HCT116 (cell line): Measurements from ENCODE around the gene AKT1. TPM values are rescaled to one million over a fixed set of nuclear protein-coding genes. Genes with fewer than 3 reads are reported as not detected.

Source experiments
- ATAC-seq: fragments of 200-7000 bp; cut with Tn5 transposase; 2 replicates; pipeline ENCODE4 v1.9.1; 2020; ENCODE audit warnings: mild to moderate bottlenecking, moderate library complexity
- BruUV-seq: library from RNA; stranded (reverse); fragments of 400-500 nt; replicated peaks from 2 replicates; lab custom pipeline; 2021; lab: Mats Ljungman, UMichigan
- CTCF ChIA-PET: fragments of 300-600 bp; sonication (Branson Sonifier 250); formaldehyde crosslinking; loops from one replicate; lab custom pipeline; 2021; ENCODE audit warnings: antibody characterized with exemption; lab: Charles Lee
- POLR2A ChIA-PET: fragments of 300-600, 350-600 bp; sonication (Branson Sonifier 250); formaldehyde crosslinking; loops from one replicate; lab custom pipeline; 2021; ENCODE audit warnings: antibody characterized with exemption; lab: Charles Lee
- RAD21 ChIA-PET, 2 experiments: fragments of 300-600 bp; sonication (Branson Sonifier 250); formaldehyde crosslinking; loops; one replicate each; lab custom pipeline; 2023; ENCODE audit warnings: low total read pairs in 2 of 2; ENCODE audit not compliant: uncharacterized antibody in 2 of 2, unreplicated experiment in 2 of 2, low non-redundant PET in 1 of 2; lab: Charles Lee
- DNase-seq: peaks from one replicate; pipeline ENCODE4 v3.0.0-alpha.2; 2010; ENCODE audit warnings: low read depth, low spot score
- H2AFZ ChIP-seq: fragments of 200-600 bp; shearing (Covaris generic), sonication (generic); 2 replicates; pipeline ENCODE4 v1.6.1; 2017; ENCODE audit warnings: low read depth, mixed run types, mixed read lengths, antibody characterized with exemption, low read length; ENCODE audit not compliant: poor library complexity, severe bottlenecking
- H3K27ac ChIP-seq: 2 replicates; pipeline ENCODE4 v1.5.1; 2012; ENCODE audit warnings: low read depth, low read length
- H3K27me3 ChIP-seq: fragments of 200-600 bp; sonication (generic); 2 replicates; pipeline ENCODE4 v1.6.1; 2016; ENCODE audit warnings: mixed run types, low read length, mixed read lengths; ENCODE audit not compliant: insufficient read depth
- H3K36me3 ChIP-seq, 2 experiments: fragments of 200-500 bp in 1 of 2; fragments of 200-600 bp in 1 of 2; sonication (Bioruptor generic) in 1 of 2; sonication (generic) in 1 of 2; 2 replicates each; pipeline versions ENCODE4 v1.5.1 to v1.6.1; 2014 to 2016; ENCODE audit warnings: low read length in 2 of 2, inconsistent platforms in 1 of 2, mixed read lengths in 1 of 2, mixed run types in 1 of 2; ENCODE audit not compliant: insufficient read depth in 2 of 2, control insufficient read depth in 1 of 2
- H3K4me1 ChIP-seq, 2 experiments: fragments of 200-600 bp in 1 of 2; sonication (generic) in 1 of 2; 2 replicates each; pipeline versions ENCODE4 v1.5.1 to v1.6.1; 2012 to 2017; ENCODE audit warnings: low read length in 2 of 2, inconsistent platforms in 1 of 2, mild to moderate bottlenecking in 1 of 2, mixed read lengths in 1 of 2, mixed run types in 1 of 2, moderate library complexity in 1 of 2; ENCODE audit not compliant: insufficient read depth in 2 of 2, control insufficient read depth in 1 of 2
- H3K4me2 ChIP-seq: fragments of 200-600 bp; sonication (generic); 2 replicates; pipeline ENCODE4 v1.6.1; 2017; ENCODE audit warnings: mixed run types, low read length, mixed read lengths
- H3K4me3 ChIP-seq, 2 experiments: fragments of 200-600 bp in 1 of 2; sonication (generic) in 1 of 2; replicated peaks in 1 of 2; 2 replicates each; pipeline ENCODE4 v1.5.1; 2011 to 2016; ENCODE audit warnings: low read length in 2 of 2, control low read depth in 1 of 2, low read depth in 1 of 2, mild to moderate bottlenecking in 1 of 2, mixed read lengths in 1 of 2, mixed run types in 1 of 2
- H3K79me2 ChIP-seq: fragments of 200-600 bp; sonication (generic); 2 replicates; pipeline ENCODE4 v1.6.1; 2017; ENCODE audit warnings: mild to moderate bottlenecking, mixed run types, low read length, moderate library complexity, mixed read lengths; ENCODE audit not compliant: insufficient read depth
- H3K9ac ChIP-seq: fragments of 200-600 bp; sonication (generic); 2 replicates; pipeline ENCODE4 v1.6.1; 2016; ENCODE audit warnings: low read length, mixed read lengths
- H3K9me2 ChIP-seq: fragments of 200-600 bp; sonication (generic), shearing (Covaris generic); 2 replicates; pipeline ENCODE4 v1.6.1; 2017; ENCODE audit warnings: mixed run types, mild to moderate bottlenecking, moderate library complexity; ENCODE audit not compliant: insufficient read depth
- H3K9me3 ChIP-seq, 2 experiments: fragments of 200-500 bp in 1 of 2; fragments of 200-600 bp in 1 of 2; sonication (Bioruptor generic) in 1 of 2; sonication (generic) in 1 of 2; 2 replicates each; pipeline ENCODE4 v1.6.1; 2014 to 2017; ENCODE audit warnings: low read length in 2 of 2, mixed read lengths in 2 of 2, inconsistent platforms in 1 of 2, low read depth in 1 of 2, mild to moderate bottlenecking in 1 of 2, mixed run types in 1 of 2, moderate library complexity in 1 of 2; ENCODE audit not compliant: control insufficient read depth in 1 of 2, insufficient read depth in 1 of 2
- H4K20me1 ChIP-seq: fragments of 200-600 bp; sonication (generic), shearing (Covaris generic); 2 replicates; pipeline ENCODE4 v1.6.1; 2017; ENCODE audit warnings: mixed run types, mild to moderate bottlenecking, moderate library complexity; ENCODE audit not compliant: insufficient read depth
- CBX3 ChIP-seq: IDR thresholded peaks from 2 replicates; pipeline ENCODE4 v1.6.1; 2012; ENCODE audit warnings: low read depth
- CEBPB ChIP-seq: IDR thresholded peaks from 2 replicates; pipeline ENCODE4 v1.6.1; 2012; ENCODE audit warnings: low read depth
- CTCF ChIP-seq, 3 experiments: fragments of 200-600 bp in 1 of 3; sonication (generic) in 1 of 3; IDR thresholded peaks in 2 of 3; conservative IDR thresholded peaks in 1 of 3; 2 replicates each; pipeline ENCODE4 v1.5.1; 2012 to 2017; ENCODE audit warnings: low read depth in 2 of 3, low read length in 2 of 3, antibody characterized with exemption in 1 of 3, borderline replicate concordance in 1 of 3, control low read depth in 1 of 3, mild to moderate bottlenecking in 1 of 3, mixed read lengths in 1 of 3, mixed run types in 1 of 3, moderate library complexity in 1 of 3; ENCODE audit not compliant: insufficient read depth in 1 of 3
- EGR1 ChIP-seq: IDR thresholded peaks from 2 replicates; pipeline ENCODE4 v1.6.1; 2012; ENCODE audit warnings: low read depth
- ELF1 ChIP-seq: IDR thresholded peaks from 2 replicates; pipeline ENCODE4 v1.6.1; 2012; ENCODE audit warnings: low read depth, borderline replicate concordance
- EZH2phosphoT487 ChIP-seq: fragments of 200-600 bp; IDR thresholded peaks from 2 replicates; pipeline ENCODE4 v1.6.1; 2018; ENCODE audit warnings: antibody characterized with exemption, borderline replicate concordance
- FOSL1 ChIP-seq: IDR thresholded peaks from 2 replicates; pipeline ENCODE4 v1.6.1; 2012; ENCODE audit warnings: low read depth
- JUND ChIP-seq: IDR thresholded peaks from 2 replicates; pipeline ENCODE4 v1.6.1; 2012
- SIN3A ChIP-seq: IDR thresholded peaks from 2 replicates; pipeline ENCODE4 v1.6.1; 2012; ENCODE audit warnings: low read depth
- SP1 ChIP-seq: IDR thresholded peaks from 2 replicates; pipeline ENCODE4 v1.6.1; 2012; ENCODE audit warnings: low read depth
- SRF ChIP-seq: IDR thresholded peaks from 2 replicates; pipeline ENCODE4 v1.6.1; 2012; ENCODE audit warnings: low read depth
- TCF7L2 ChIP-seq: IDR thresholded peaks from 2 replicates; pipeline ENCODE4 v1.7.0; 2011; ENCODE audit warnings: borderline replicate concordance, inconsistent platforms; ENCODE audit not compliant: insufficient read depth, insufficient read length; ENCODE audit errors: extremely low read depth
- YY1 ChIP-seq: IDR thresholded peaks from 2 replicates; pipeline ENCODE4 v1.6.1; 2011; ENCODE audit warnings: low read length, low read depth, moderate library complexity, mild to moderate bottlenecking; ENCODE audit not compliant: insufficient replicate concordance; ENCODE audit errors: extremely low read depth
- ZFX ChIP-seq: fragments of 450-650 bp; IDR thresholded peaks from 2 replicates; pipeline ENCODE4 v1.6.1; 2017
- ZNF274 ChIP-seq: fragments of 200-500 bp; sonication (Bioruptor generic); IDR thresholded peaks from 2 replicates; pipeline ENCODE4 v1.6.1; 2014; ENCODE audit warnings: mild to moderate bottlenecking, low read depth, low read length, inconsistent platforms
- intact Hi-C: fragments of 100-400 bp; cut with micrococcal nuclease; formaldehyde crosslinking; loops from 2 replicates; pipeline ENCODE4 v1.10.0; 2022
- total RNA-seq: library from RNA; stranded (reverse); gene quantifications from one replicate; pipeline ENCODE4 v1.2.1, GENCODE V29; 2021; ENCODE audit not compliant: unreplicated experiment

Gene AKT1
- total RNA-seq, 1 experiment from 2014 or later, result 152 TPM

- H4K20me1 ChIP-seq, result no peaks in the 10 kb centered on the region
- ATAC-seq (no peak), DNase-seq (no peak)
- BruUV-seq, result no TSS peak
- no peaks in the 10 kb centered on the region for H3K9me2 ChIP-seq
- peaks cover 3 to 9% of the 10 kb centered on the region in 2 experiments; a peak in 3 of 4 replicates for H3K4me1 ChIP-seq
- H3K4me2 ChIP-seq, result no peak overlapping the region
- H3K27ac ChIP-seq, result no peak overlapping the region
- peak in 2 of 3 experiments; percentile 71 to 79; a peak in 4 of 6 replicates for TF ChIP-seq CTCF (IDR thresholded peaks at IDR 0.05 in 2 of 3, conservative IDR thresholded peaks at IDR 0.05 in 1 of 3; ENCODE audit: borderline replicate concordance in 1 of 3, insufficient read depth in 1 of 3, low read depth in 2 of 3, low read length in 2 of 3)
- no peak for TF ChIP-seq CEBPB
- TF ChIP-seq ZNF274, result no peak
- intact Hi-C loops, result no loop called here
- peaks cover 2 to 43% of the 10 kb centered on the region in 2 experiments; a peak in 3 of 4 replicates for H3K36me3 ChIP-seq
- no peaks in the 10 kb centered on the region for H3K27me3 ChIP-seq
- ChIA-PET POLR2A (no interaction called here), CTCF (interaction anchor here (1.1 to 3.1 kb wide), 3 partner anchors 18 to 55 kb away, joined by 3 to 29 read pairs (median 5); partner anchors contain the start of gene SIVA1), RAD21 (no interaction called here)
- no peak overlapping the region for H3K9ac ChIP-seq
- H3K9me3 ChIP-seq, result peaks cover 0 to 11% of the 10 kb centered on the region in 2 experiments; a peak in 2 of 4 replicates
- H3K79me2 ChIP-seq, result no peaks in the 10 kb centered on the region
- no peak overlapping the region for H2AFZ ChIP-seq
- no peak overlapping the region for H3K4me3 ChIP-seq
These were observed 24.7 kb downstream of the AKT1 start for GRCh38 chr14:104770851-104771272.

- Histone ChIP-seq H3K9me2 (no peaks in the 10 kb centered on the region), H3K4me1 (peaks cover 3 to 9% of the 10 kb centered on the region in 2 experiments; a peak in 3 of 4 replicates), H3K4me2 (no peak overlapping the region), H3K79me2 (no peaks in the 10 kb centered on the region), H3K9me3 (peaks cover 0 to 11% of the 10 kb centered on the region in 2 experiments; a peak in 2 of 4 replicates), H3K9ac (no peak overlapping the region), H3K27me3 (no peaks in the 10 kb centered on the region), H4K20me1 (no peaks in the 10 kb centered on the region), H3K36me3 (peaks cover 0 to 37% of the 10 kb centered on the region in 2 experiments; a peak in 3 of 4 replicates), H2AFZ (no peak overlapping the region), H3K4me3 (no peak overlapping the region), H3K27ac (no peak overlapping the region)
- intact Hi-C loops, result no loop called here
- ChIA-PET POLR2A (no interaction called here), CTCF (interaction anchor here (1.4 to 3.1 kb wide), 2 partner anchors 17 to 56 kb away, joined by 5 to 29 read pairs; partner anchors contain the start of gene SIVA1), RAD21 (no interaction called here)
- ATAC-seq, result no peak
- no TSS peak for BruUV-seq
- TF ChIP-seq CEBPB, result no peak
- no peak for TF ChIP-seq FOSL1
- TF ChIP-seq JUND, result no peak
- no peak for TF ChIP-seq EZH2phosphoT487
- no peak for TF ChIP-seq ELF1
- TF ChIP-seq EGR1, result no peak
- no peak for TF ChIP-seq YY1
- no peak for TF ChIP-seq TCF7L2
- TF ChIP-seq SIN3A, result no peak
- TF ChIP-seq SP1, result no peak
- TF ChIP-seq SRF, result no peak
- no peak for TF ChIP-seq ZFX
- TF ChIP-seq CBX3, result no peak
- TF ChIP-seq CTCF (IDR thresholded peaks at IDR 0.05 in 2 of 3, conservative IDR thresholded peaks at IDR 0.05 in 1 of 3; ENCODE audit: borderline replicate concordance in 1 of 3, insufficient read depth in 1 of 3, low read depth in 2 of 3, low read length in 2 of 3), result no peak
- no peak for DNase-seq
These were observed 25.4 kb downstream of the AKT1 start for GRCh38 chr14:104770072-104770579.
